Activated naive CD4-positive, alpha-beta T cell treated with Interleukin-2 at 50 U/mL for 16 hours (primary cell): Measurements from ENCODE around the gene FBN1.

Source experiments
- DNase-seq: peaks from one replicate; pipeline ENCODE4 v3.0.0-alpha.2; 2020

Gene FBN1

GRCh38 chr15:48388910-48389309 lies 256.6 kb downstream of the FBN1 start:
- DNase-seq, result no peak

DNA sequence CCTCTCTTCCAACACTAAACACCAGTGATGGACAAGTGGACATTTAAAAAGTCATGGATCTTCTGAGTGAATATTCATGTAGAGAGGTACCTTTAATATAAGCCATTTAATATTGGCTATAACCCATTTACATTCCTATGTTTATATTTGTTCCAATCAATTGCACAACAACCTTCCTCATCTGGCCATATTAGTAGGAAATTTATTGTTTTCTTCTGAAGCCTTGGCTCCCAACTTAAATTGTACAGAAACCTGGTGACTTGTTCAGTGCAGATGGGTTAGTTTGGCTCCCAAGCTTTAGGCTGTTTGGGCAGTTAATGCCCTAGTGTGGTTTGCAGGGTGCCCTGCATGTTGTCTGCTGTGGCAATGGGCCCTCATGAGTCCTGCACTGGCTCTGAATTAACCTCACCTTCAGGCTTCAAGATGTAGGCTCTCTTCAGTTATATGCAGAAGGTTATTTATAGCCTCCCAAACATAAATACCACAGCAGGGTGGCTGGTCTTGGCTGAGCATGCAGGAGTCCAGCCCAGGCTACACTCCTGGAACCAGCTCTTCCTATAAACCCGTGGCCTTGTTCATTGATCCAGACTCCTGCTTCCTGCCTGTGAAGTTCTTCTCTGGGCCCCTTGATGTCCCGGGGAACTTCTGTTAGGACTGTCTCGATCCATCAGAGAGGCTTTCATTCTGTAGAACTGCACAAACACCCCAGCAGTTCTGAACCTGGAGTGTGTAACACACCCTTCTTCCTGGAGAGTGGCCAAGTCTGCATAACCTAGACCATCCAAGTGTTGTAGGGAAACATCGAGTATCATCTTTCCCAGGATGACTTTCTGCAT lies 257.3 kb downstream of the FBN1 start:
- DNase-seq, result no peak

GRCh38 chr15:48385031-48385830 lies 260.3 kb downstream of the FBN1 start:
- no peak for DNase-seq

- DNase-seq, result no peak
Measured at GRCh38 chr15:48384616-48385015, 260.9 kb downstream of the FBN1 start.

- DNase-seq, result no peak
Measured at GRCh38 chr15:48383031-48383430, 262.5 kb downstream of the FBN1 start.

DNA sequence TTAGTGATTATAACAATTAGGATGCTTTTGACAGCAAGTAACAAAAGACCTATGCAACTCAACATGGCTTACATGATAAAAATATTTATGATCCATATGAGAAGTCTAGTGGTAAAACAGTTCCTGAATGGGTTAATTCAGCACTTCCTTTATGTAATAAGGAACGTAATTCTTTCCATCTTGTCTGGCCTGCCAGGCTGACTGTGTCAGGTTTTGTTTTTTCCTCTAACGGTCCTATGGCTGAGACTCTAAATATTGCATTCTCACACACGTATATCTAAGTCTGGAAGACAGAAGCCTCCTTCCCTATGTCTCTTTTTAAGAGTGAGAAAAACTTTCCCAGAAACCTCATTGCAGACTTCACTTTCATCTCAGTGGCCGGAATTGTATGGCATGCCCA lies 263.6 kb downstream of the FBN1 start:
- no peak for DNase-seq

- no peak for DNase-seq
Measured at GRCh38 chr15:48380198-48380597, 265.3 kb downstream of the FBN1 start.

GRCh38 chr15:48375767-48376166 lies 269.7 kb downstream of the FBN1 start:
- no peak for DNase-seq

DNA sequence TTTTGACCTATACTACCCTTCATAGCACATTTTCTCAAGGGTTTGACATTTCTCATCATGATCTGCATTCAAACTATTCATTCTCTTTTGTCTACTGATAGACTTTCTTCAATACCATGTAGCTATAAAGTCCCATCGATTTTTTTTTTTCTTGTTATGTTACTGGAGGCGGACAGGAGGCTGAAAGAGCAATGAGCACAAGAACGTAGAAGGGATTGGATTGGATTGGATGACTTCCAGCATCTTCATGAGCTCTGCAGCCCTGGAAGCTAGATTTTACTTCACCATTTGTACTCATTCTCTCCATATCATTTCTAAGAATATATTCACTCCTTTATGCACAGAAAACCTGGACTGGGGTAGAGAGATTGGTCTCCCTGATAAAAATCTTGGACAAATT lies 271.0 kb downstream of the FBN1 start:
- no peak for DNase-seq

DNA sequence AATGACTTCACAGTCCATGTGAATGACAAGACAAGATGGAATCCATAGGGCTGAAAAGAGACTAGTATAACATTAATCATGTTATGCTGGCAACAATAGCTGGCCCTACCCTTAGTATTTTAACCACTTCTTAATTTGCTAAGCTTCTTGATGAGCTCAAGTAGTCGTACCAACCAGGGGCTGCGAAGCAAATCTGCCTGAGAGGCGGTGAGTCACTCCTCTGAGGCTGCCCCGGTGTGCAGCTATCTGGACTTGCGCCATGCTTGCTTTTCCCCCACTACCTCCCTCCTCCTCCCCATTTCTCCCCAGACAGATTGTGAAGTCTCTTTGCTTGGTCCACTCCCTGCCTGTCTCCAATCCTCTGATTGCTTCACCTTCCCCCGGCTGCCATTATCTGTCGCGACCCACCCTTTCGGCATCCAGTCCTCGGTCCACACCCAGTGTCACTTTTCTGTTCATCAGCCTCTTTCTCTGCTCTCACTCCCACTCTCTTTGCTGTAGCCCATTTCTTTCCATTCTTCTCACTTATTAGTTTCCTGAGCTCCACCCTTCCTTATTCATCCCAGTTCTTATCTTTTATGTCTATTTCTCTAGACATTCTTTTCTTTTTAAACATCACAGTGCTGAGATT lies 271.6 kb downstream of the FBN1 start:
- DNase-seq, result no peak

DNA sequence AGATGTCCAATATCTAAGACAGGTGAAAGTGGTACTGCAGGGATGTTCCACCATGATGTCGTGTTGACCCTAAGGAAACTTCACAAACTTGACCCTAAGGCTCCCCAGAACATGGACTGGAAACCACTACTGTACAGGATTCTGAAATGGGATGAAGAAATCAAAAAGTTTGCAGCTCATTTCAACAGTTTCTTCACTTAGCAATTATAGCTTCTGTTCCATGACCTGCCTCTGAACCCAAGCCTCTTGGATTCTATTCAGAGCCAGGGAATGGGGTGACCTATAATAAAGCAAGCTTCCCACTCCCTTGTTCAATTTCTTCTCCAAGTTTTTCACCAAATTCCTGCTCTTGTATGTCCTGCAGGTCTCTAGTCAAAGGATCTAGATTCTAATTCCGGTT lies 273.5 kb downstream of the FBN1 start:
- DNase-seq, result no peak

- DNase-seq, result no peak
Measured at GRCh38 chr15:48371550-48371949, 274.0 kb downstream of the FBN1 start.

GRCh38 chr15:48370460-48370859 lies 275.0 kb downstream of the FBN1 start:
- no peak for DNase-seq

DNA sequence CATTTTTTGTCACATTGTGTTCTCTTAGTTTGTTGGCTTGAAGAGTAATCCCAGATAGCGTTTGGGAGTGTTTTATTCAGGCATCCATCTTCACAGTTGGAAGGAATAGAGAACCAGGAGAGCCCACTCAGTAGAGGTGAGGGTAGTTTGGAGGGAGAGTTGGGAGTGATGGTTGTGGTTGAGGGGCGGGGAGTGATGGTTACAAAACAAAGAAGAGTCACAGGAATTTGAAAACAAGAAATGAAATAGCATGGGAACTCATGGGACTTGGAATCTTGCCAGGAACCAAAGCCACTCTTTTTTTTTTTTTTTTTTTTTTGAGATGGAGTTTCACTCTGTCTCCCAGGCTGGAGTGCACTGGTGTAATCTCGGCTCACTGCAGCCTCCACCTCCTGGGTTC lies 278.0 kb downstream of the FBN1 start:
- DNase-seq, result no peak

DNA sequence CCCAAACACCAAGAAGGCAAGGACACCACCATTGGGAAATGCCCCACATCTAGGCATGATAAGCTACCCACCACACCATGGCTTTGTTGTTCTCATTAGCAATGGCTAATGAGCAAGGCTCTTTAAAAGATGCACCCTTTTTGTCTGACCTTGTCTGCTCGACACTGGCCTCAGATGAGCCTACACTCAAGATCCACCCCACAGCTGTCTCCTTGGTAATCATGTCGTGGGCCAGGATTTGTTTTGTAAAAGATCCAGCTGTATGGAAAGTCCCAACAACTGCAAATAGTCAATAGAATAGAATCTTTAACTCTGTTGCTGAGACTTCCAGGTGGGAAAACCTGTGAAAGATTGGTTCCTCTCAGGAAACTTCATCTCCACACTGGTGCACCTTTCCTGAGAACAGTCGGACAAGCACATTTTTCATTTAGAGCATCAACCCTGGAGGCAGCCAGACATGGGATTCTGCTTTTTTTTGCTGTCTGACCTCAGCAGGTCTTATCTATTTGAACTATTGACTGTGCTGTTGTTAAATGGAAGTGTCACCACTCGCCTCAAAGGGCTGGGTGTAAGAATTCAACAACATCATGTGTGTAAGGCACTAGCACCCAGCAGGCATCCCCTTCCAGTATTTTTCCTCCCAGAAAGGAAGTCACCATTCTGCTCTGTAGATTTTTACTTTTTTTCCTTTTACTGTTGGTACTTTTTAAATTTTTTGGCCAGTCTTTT lies 278.8 kb downstream of the FBN1 start:
- DNase-seq, result no peak

DNA sequence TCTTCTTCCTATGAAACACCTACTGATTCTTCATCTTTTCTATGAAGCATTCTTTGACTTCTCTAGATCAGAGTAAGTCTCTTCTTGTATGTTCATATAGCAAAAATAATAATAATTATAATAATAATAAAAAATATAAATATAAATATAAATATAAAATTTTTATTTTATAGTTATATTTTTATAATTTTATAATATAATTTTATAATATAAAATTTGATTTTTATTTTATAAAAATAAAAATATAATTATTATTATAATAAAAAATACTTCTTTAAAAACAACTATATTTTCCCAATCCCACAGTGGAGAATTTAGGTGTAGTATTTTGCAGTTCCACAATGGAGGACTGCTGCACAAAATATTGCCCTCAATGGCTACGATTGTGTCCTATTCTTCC lies 279.9 kb downstream of the FBN1 start:
- no peak for DNase-seq

DNA sequence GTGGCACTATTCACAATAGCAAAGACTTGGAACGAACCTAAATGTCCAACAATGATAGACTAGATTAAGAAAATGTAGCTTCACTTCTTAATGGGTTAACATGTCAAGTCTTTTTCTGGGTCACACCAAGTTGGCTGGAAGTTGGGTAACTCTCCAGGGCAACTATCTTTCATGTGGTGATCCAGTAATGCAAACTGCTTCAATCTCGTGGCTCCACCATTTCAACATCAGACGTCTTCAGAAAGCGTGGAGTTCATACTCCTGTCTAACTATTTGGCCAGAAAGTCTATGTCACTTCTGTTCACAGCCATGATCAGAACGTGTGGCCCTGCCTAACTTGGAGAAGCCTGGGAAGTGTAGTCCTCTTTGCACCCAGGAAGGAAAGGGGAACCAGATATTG lies 282.0 kb downstream of the FBN1 start:
- DNase-seq, result no peak

- no peak for DNase-seq
Measured at GRCh38 chr15:48361685-48362084, 283.8 kb downstream of the FBN1 start.

DNA sequence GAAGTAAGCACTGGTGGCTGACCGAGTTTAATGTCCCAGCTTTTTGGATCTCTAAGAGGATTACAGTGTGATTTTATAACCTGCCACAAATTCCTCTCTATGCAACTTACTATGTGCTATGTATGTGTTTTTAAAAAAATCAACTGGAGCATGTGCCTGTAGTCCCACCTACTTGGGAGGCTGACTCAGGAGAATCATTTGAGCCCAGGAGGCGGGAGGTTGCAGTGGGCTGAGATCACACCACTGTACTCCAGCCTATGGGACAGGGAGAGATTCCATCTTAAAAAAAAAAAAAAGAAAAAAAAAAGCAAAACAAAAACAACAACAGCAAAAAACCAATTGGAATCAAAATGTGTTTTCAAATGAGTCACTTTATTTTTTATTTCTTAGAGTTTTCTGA lies 284.7 kb downstream of the FBN1 start:
- no peak for DNase-seq
